GM12873 (cell line): ENCODE data around the gene ACYP1.

Source experiments
- CTCF ChIP-seq: IDR thresholded peaks from 2 replicates; pipeline ENCODE4 v1.5.1; 2012; ENCODE audit warnings: low read depth, mild to moderate bottlenecking, moderate library complexity, low read length, control low read depth; ENCODE audit not compliant: insufficient read depth; ENCODE audit errors: missing control alignments

Gene ACYP1

GRCh38 chr14:75063491-75064204 lies at the start of gene ACYP1:
ACYP1 (minus strand) TSS chr14:75064024; CDS start chr14:75063553, 471 bp downstream.
- no peak for TF ChIP-seq CTCF

GRCh38 chr14:75109877-75110276 lies 46.1 kb upstream of the ACYP1 start:
- TF ChIP-seq CTCF: no peak

DNA sequence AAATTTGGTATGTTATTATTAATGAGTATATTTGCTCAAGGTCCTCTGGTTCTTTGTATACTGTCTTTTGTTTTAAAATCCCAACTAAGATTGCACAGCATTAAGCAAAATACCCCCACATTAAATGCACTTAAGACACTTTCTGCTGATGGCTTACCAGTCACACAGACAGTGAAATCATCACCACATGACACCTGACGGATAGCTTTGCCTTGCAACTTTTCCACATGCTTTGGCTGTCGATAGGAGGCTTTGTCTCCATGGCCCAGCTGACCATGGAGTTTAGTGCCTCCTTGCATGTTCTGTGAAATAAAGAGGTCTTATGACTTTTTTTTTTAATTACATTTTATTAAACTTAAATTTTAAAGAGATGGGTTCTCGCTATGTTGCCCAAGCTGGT lies 43.4 kb upstream of the ACYP1 start:
- no peak for TF ChIP-seq CTCF

DNA sequence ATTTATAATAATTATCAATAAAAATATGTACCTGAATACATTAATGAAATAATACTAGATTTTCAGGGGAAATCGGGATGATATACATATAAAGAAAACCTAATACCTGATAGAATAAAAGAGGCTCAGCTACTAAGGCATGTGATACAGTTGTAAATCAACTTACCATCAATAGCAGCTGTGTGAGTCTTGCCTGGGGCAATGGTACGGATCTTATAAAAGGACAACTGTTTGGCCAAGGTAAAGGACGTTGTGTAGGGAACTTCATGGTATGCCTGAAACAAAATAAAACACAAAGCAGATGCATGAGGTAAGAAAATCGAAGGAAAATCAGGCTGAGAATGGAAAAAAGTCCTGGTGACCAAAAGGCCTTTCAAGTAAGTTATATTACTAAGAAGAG lies 37.7 kb upstream of the ACYP1 start:
- no peak for TF ChIP-seq CTCF

GRCh38 chr14:75098682-75099081 lies 34.9 kb upstream of the ACYP1 start:
- TF ChIP-seq CTCF: no peak

GRCh38 chr14:75098212-75098611 lies 34.4 kb upstream of the ACYP1 start:
- TF ChIP-seq CTCF: no peak

DNA sequence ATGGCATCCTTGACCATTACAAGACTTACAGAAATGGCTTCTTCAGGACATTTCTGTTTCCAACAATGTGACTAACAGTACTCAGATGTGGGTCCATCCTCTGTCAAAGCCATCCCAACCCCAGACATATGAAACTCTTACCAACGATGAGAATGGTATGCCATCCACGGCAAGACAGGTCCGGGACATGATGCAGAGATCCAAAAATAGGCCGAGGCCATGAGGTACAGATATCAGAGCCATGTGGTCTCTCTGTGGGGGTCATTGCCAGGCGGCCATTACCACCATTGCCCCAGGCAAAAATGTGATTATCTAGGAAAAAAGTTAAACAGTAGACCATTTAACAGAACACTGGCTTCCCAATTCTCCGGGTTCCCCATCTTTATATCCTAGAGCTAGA lies 33.1 kb upstream of the ACYP1 start:
- TF ChIP-seq CTCF: no peak
